GM12801 (cell line): Measurements from ENCODE around the gene MEIS1.

Source experiments
- CTCF ChIP-seq: IDR thresholded peaks from one replicate; pipeline ENCODE4 v1.5.1; 2011; ENCODE audit warnings: control low read depth; ENCODE audit not compliant: insufficient read length; ENCODE audit errors: extremely low read depth

MEIS1 gene

GRCh38 chr2:66470199-66470598 is 35.3 kb downstream of the MEIS1 start:
- TF ChIP-seq CTCF = no peak

- TF ChIP-seq CTCF = no peak
Measured at GRCh38 chr2:66472225-66472843, 37.4 kb downstream of the MEIS1 start.

GRCh38 chr2:66477135-66477842 is 42.4 kb downstream of the MEIS1 start:
- TF ChIP-seq CTCF = no peak

- no peak for TF ChIP-seq CTCF
Measured at GRCh38 chr2:66478299-66478698, 43.4 kb downstream of the MEIS1 start.

GRCh38 chr2:66478731-66479316 is 43.9 kb downstream of the MEIS1 start:
- TF ChIP-seq CTCF = no peak

- no peak for TF ChIP-seq CTCF
Measured at GRCh38 chr2:66481100-66481549, 46.2 kb downstream of the MEIS1 start.

GRCh38 chr2:66488946-66489345 is 54.0 kb downstream of the MEIS1 start:
- no peak for TF ChIP-seq CTCF
